ENCODE results near the gene ERAL1. TPM values are rescaled to one million over a fixed set of nuclear protein-coding genes. Genes with fewer than 3 reads are reported as not detected.

The ERAL1 gene
- total and polyA plus RNA-seq, 2 donors (not counting 1 experiment from before 2014, with no cell fraction given): 35.9 to 45.7 TPM

DNA sequence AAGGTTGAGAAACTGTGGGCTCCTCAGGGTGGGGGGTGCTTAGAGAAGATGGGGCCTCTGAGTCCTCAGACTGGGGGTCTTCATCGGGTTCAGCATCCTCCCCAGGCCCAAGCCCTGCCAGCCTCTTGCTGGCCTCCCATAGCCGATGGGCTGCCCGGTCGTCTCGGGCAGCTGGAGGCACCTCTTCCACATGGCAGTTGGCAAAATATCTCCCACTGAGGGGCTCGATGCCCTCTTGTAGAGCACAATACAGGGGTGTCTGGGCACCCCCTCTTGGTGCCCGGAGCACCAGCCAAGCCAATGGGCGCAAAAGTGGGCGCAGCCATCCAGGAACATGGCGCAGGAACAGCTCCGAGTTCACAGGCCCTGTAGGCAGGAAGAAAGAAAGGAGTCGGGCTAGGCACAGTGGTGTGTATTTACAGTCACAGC lies 43.7 kb downstream of the ERAL1 start:
- TF ChIP-seq, protein P1, sequence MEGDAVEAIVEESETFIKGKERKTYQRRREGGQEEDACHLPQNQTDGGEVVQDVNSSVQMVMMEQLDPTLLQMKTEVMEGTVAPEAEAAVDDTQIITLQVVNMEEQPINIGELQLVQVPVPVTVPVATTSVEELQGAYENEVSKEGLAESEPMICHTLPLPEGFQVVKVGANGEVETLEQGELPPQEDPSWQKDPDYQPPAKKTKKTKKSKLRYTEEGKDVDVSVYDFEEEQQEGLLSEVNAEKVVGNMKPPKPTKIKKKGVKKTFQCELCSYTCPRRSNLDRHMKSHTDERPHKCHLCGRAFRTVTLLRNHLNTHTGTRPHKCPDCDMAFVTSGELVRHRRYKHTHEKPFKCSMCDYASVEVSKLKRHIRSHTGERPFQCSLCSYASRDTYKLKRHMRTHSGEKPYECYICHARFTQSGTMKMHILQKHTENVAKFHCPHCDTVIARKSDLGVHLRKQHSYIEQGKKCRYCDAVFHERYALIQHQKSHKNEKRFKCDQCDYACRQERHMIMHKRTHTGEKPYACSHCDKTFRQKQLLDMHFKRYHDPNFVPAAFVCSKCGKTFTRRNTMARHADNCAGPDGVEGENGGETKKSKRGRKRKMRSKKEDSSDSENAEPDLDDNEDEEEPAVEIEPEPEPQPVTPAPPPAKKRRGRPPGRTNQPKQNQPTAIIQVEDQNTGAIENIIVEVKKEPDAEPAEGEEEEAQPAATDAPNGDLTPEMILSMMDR (IDR thresholded peaks at IDR 0.05): no peak
- TF ChIP-seq EZH2 (IDR thresholded peaks at IDR 0.05; ENCODE audit: borderline replicate concordance, insufficient read depth, low read depth, low read length, poor library complexity, severe bottlenecking): no peak
- H4K20me1 ChIP-seq (ENCODE audit: control insufficient read depth, insufficient read depth, low read length, poor library complexity, severe bottlenecking): peaks cover 8% of the 10 kb centered on the region
- Mint-ChIP-seq H3K27ac (peak overlapping the region; percentile 99), H3K9me3 (ENCODE audit: insufficient read depth) (no peaks in the 10 kb centered on the region), H3K27me3 (no peaks in the 10 kb centered on the region), H3K4me1 (peaks cover 64% of the 10 kb centered on the region), H3K4me3 (peak overlapping the region; percentile 97)
- no peak for DNase-seq
- H3K79me2 ChIP-seq (ENCODE audit: control insufficient read depth, insufficient read depth, low read length): peaks cover 77% of the 10 kb centered on the region
- no peaks in the 10 kb centered on the region for H3K27me3 ChIP-seq (replicated peaks in 1 of 4; ENCODE audit: control extremely low read depth in 1 of 4, control insufficient read depth in 3 of 4, insufficient read depth in 4 of 4, low read length in 3 of 4)
- WGBS (ENCODE audit: insufficient coverage): 95% methylated on average over 8 of the region's 12 CpGs
- ChIA-PET POLR2A (interaction anchor here (1.0 to 3.1 kb wide), 6 partner anchors 12 to 171 kb away, joined by 3 to 12 read pairs (median 4); no protein-coding TSS in a partner anchor), CTCF (interaction anchor here (0.7 to 9.1 kb wide), 19 partner anchors 7 to 175 kb away, joined by 3 to 137 read pairs (median 5); partner anchors contain the start of genes FAM222B and TLCD1)
- peak overlapping the region; percentile 80 to 97 for H3K27ac ChIP-seq (ENCODE audit: low read length in 2 of 2)
- no peaks in the 10 kb centered on the region for H3K9me3 ChIP-seq (ENCODE audit: control extremely low read depth in 1 of 3, control insufficient read depth in 2 of 3, insufficient read depth in 1 of 3, low read length in 2 of 3)
- no peak overlapping the region for H3K9ac ChIP-seq (ENCODE audit: low read length)
- peaks cover 49 to 66% of the 10 kb centered on the region in 2 donors for H3K4me1 ChIP-seq (ENCODE audit: control insufficient read depth in 2 of 2, insufficient read depth in 2 of 2, low read length in 2 of 2)
- H3K4me3 ChIP-seq (ENCODE audit: control extremely low read depth in 1 of 5, extremely low read depth in 1 of 5, insufficient read depth in 1 of 5, low read depth in 2 of 5, low read length in 4 of 5): no peak overlapping the region
- H3K36me3 ChIP-seq (replicated peaks in 1 of 2; ENCODE audit: control extremely low read depth in 1 of 2, control insufficient read depth in 1 of 2, extremely low read depth in 1 of 2, insufficient read depth in 2 of 2, low read length in 1 of 2): peaks cover 0 to 5% of the 10 kb centered on the region in 2 experiments
- H2AFZ ChIP-seq (ENCODE audit: insufficient read depth, low read depth, low read length, poor library complexity, severe bottlenecking): no peak overlapping the region
- intact Hi-C loops (cut with micrococcal nuclease): no loop called here
- ATAC-seq (ENCODE audit: low read depth): no peak
- H3K4me2 ChIP-seq (replicated peaks; ENCODE audit: low read depth, low read length, poor library complexity, severe bottlenecking): peak overlapping the region; percentile 84

DNA sequence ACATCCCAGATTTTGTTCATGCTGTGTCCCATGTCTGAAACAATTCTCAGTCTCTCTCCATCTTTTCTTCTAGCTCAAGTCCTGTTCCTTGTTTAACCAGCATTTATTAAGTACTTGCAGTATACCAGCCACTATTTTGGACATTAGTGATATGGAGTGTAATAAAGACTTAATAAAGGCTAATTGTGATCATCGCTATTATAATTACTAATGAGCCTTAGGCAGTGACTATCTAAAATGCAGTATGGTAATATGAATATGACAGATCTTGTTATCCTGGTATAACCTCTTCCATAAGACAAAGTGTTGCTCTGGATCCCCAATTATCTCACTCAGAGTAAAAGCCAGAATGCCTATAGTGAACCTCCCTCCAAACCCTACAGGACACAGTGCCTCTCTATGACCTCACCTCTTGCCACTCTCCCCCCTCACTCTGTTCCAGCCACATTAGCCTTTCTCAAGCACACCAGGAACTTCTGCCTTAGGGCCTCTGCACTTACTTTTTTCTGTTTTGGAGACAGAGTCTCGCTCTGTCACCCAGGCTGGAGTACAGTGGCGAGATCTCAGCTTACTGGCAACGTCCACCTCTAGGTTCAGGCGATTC lies 44.5 kb downstream of the ERAL1 start:
- ATAC-seq (ENCODE audit: low read depth) (no peak), DNase-seq (no peak)
- intact Hi-C loops (cut with micrococcal nuclease): no loop called here
- H3K36me3 ChIP-seq (replicated peaks in 1 of 2; ENCODE audit: control extremely low read depth in 1 of 2, control insufficient read depth in 1 of 2, extremely low read depth in 1 of 2, insufficient read depth in 2 of 2, low read length in 1 of 2): peaks cover 0 to 5% of the 10 kb centered on the region in 2 experiments
- H3K4me3 ChIP-seq (ENCODE audit: control extremely low read depth in 1 of 5, extremely low read depth in 1 of 5, insufficient read depth in 1 of 5, low read depth in 2 of 5, low read length in 4 of 5): no peak overlapping the region
- Mint-ChIP-seq H3K27ac (peak overlapping the region; percentile 82), H3K4me1 (peaks cover 58% of the 10 kb centered on the region), H3K9me3 (ENCODE audit: insufficient read depth) (no peaks in the 10 kb centered on the region), H3K27me3 (no peaks in the 10 kb centered on the region), H3K4me3 (peak overlapping the region; percentile 59)
- peaks cover 77% of the 10 kb centered on the region for H3K79me2 ChIP-seq (ENCODE audit: control insufficient read depth, insufficient read depth, low read length)
- H4K20me1 ChIP-seq (ENCODE audit: control insufficient read depth, insufficient read depth, low read length, poor library complexity, severe bottlenecking): peaks cover 8% of the 10 kb centered on the region
- H3K27me3 ChIP-seq (replicated peaks in 1 of 4; ENCODE audit: control extremely low read depth in 1 of 4, control insufficient read depth in 3 of 4, insufficient read depth in 4 of 4, low read length in 3 of 4): no peaks in the 10 kb centered on the region
- TF ChIP-seq, protein P1 (IDR thresholded peaks at IDR 0.05): no peak
- TF ChIP-seq EZH2 (IDR thresholded peaks at IDR 0.05; ENCODE audit: borderline replicate concordance, insufficient read depth, low read depth, low read length, poor library complexity, severe bottlenecking): no peak
- H3K9ac ChIP-seq (ENCODE audit: low read length): no peak overlapping the region
- no peaks in the 10 kb centered on the region for H3K9me3 ChIP-seq (ENCODE audit: control extremely low read depth in 1 of 3, control insufficient read depth in 2 of 3, insufficient read depth in 1 of 3, low read length in 2 of 3)
- peaks cover 41 to 58% of the 10 kb centered on the region in 2 donors for H3K4me1 ChIP-seq (ENCODE audit: control insufficient read depth in 2 of 2, insufficient read depth in 2 of 2, low read length in 2 of 2)
- no peak overlapping the region for H2AFZ ChIP-seq (ENCODE audit: insufficient read depth, low read depth, low read length, poor library complexity, severe bottlenecking)
- peak overlapping the region in 1 of 2 donors; percentile 97 for H3K27ac ChIP-seq (ENCODE audit: low read length in 2 of 2)
- WGBS (ENCODE audit: insufficient coverage): 93% methylated on average over 2 of the region's 5 CpGs
- POLR2A ChIA-PET: interaction anchor here (1.0 to 3.1 kb wide), 3 partner anchors 13 to 136 kb away, joined by 3 to 12 read pairs (median 5); no protein-coding TSS in a partner anchor
- CTCF ChIA-PET: interaction anchor here (0.9 to 9.1 kb wide), 9 partner anchors 8 to 172 kb away, joined by 4 to 137 read pairs (median 7); partner anchors contain the start of gene TLCD1
- no peak overlapping the region for H3K4me2 ChIP-seq (replicated peaks; ENCODE audit: low read depth, low read length, poor library complexity, severe bottlenecking)
